Measurements from ENCODE around the gene NRG2. TPM values are rescaled to one million over a fixed set of nuclear protein-coding genes. Genes with fewer than 3 reads are reported as not detected.

Gene NRG2
- total RNA-seq, 4 donors from 2014 or later = 5.3 to 8.8 (median 7.5) TPM

GRCh38 chr5:140023611-140024191 lies 19.4 kb downstream of the NRG2 start:
- DNase-seq (ENCODE audit: low spot score in 2 of 2) = no peak
- WGBS, 2 donors = 89 to 91% methylated on average over 6 of the region's 6 CpGs
- no peak for TF ChIP-seq POLR2A (IDR thresholded peaks at IDR 0.05)
- no peak overlapping the region for H3K4me3 ChIP-seq (ENCODE audit: low read depth, poor library complexity, severe bottlenecking)
- intact Hi-C loops (cut with DNase I; ENCODE audit: low total_unique reads) = no loop called here

- DNase-seq (ENCODE audit: low spot score in 2 of 2) = no peak
- H3K4me3 ChIP-seq (ENCODE audit: low read depth, poor library complexity, severe bottlenecking) = no peak overlapping the region
- intact Hi-C loops (cut with DNase I; ENCODE audit: low total_unique reads) = no loop called here
- TF ChIP-seq CTCF (IDR thresholded peaks at IDR 0.05) (no peak), POLR2A (IDR thresholded peaks at IDR 0.05) (no peak)
- WGBS, 2 donors = 55 to 65% methylated on average over 4 of the region's 4 CpGs
Observed at GRCh38 chr5:140020601-140021177, 22.4 kb downstream of the NRG2 start.

- no peak overlapping the region for H3K4me3 ChIP-seq (ENCODE audit: low read depth, poor library complexity, severe bottlenecking)
- intact Hi-C loops (cut with DNase I; ENCODE audit: low total_unique reads) = no loop called here
- WGBS, 2 donors = 66 to 80% methylated on average over 4 of the region's 4 CpGs
- no peak for DNase-seq (ENCODE audit: low spot score in 2 of 2)
- TF ChIP-seq POLR2A (IDR thresholded peaks at IDR 0.05) = no peak
- TF ChIP-seq CTCF (IDR thresholded peaks at IDR 0.05) = no peak
Observed at GRCh38 chr5:140018920-140019644, 24.0 kb downstream of the NRG2 start.

- no peak overlapping the region for H3K4me3 ChIP-seq (ENCODE audit: low read depth, poor library complexity, severe bottlenecking)
- DNase-seq (ENCODE audit: low spot score in 2 of 2) = no peak
- WGBS, 2 donors = 88 to 90% methylated on average over 7 of the region's 7 CpGs
- intact Hi-C loops (cut with DNase I; ENCODE audit: low total_unique reads) = no loop called here
- no peak for TF ChIP-seq POLR2A (IDR thresholded peaks at IDR 0.05)
- TF ChIP-seq CTCF (IDR thresholded peaks at IDR 0.05) = no peak
Observed at GRCh38 chr5:140018517-140018916, 24.6 kb downstream of the NRG2 start.

GRCh38 chr5:140018096-140018481 lies 25.0 kb downstream of the NRG2 start:
- no peak for DNase-seq (ENCODE audit: low spot score in 2 of 2)
- WGBS, 2 donors = 78 to 82% methylated on average over 8 of the region's 8 CpGs
- intact Hi-C loops (cut with DNase I; ENCODE audit: low total_unique reads) = no loop called here
- H3K4me3 ChIP-seq (ENCODE audit: low read depth, poor library complexity, severe bottlenecking) = no peak overlapping the region
- TF ChIP-seq POLR2A (IDR thresholded peaks at IDR 0.05) (no peak), CTCF (IDR thresholded peaks at IDR 0.05) (no peak)

GRCh38 chr5:140017397-140018095 lies 25.6 kb downstream of the NRG2 start:
- TF ChIP-seq CTCF (IDR thresholded peaks at IDR 0.05) = no peak
- TF ChIP-seq POLR2A (IDR thresholded peaks at IDR 0.05) = no peak
- intact Hi-C loops (cut with DNase I; ENCODE audit: low total_unique reads) = no loop called here
- no peak for DNase-seq (ENCODE audit: low spot score in 2 of 2)
- WGBS, 2 donors = 81 to 91% methylated on average over 9 of the region's 9 CpGs
- H3K4me3 ChIP-seq (ENCODE audit: low read depth, poor library complexity, severe bottlenecking) = no peak overlapping the region
